ENCODE measurements around the gene CLDN22. TPM values are rescaled to one million over a fixed set of nuclear protein-coding genes. Genes with fewer than 3 reads are reported as not detected.

Gene CLDN22
- total and polyA plus RNA-seq, 2 donors, result not detected

DNA sequence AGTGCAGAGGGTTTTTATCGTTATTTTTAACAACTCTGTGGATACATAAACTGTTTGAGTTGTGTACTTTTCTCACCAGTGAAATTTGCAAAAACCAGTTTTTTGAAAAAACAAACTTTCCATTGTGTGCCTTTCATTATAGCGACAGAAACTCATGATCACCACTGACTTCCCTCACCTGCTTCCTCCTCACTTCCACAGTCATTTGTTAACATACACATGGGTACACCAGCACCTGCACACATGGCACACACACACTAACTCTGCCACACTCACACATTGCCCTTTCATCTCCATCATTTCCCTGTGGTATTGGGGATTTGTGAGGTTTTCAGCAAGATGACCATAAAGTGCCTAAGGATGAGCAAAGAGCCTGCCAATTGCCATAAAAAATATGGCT is 20.6 kb downstream of the CLDN22 start:
- H3K4me3 ChIP-seq (ENCODE audit: low read depth, low read length), result no peak overlapping the region
- no peak for DNase-seq (ENCODE audit: extremely low spot score)
- no peak overlapping the region for H3K27ac ChIP-seq (ENCODE audit: low read depth)
- WGBS, result 84% methylated on average over 2 of the region's 2 CpGs
- H3K4me1 ChIP-seq (ENCODE audit: insufficient read depth), result no peaks in the 10 kb centered on the region
- H3K36me3 ChIP-seq (ENCODE audit: insufficient read depth), result no peaks in the 10 kb centered on the region

GRCh38 chr4:183297675-183298074 is 22.4 kb downstream of the CLDN22 start:
- H3K4me3 ChIP-seq (ENCODE audit: low read depth, low read length), result no peak overlapping the region
- no peaks in the 10 kb centered on the region for H3K36me3 ChIP-seq (ENCODE audit: insufficient read depth)
- WGBS, result 98% methylated on average over 3 of the region's 3 CpGs

DNA sequence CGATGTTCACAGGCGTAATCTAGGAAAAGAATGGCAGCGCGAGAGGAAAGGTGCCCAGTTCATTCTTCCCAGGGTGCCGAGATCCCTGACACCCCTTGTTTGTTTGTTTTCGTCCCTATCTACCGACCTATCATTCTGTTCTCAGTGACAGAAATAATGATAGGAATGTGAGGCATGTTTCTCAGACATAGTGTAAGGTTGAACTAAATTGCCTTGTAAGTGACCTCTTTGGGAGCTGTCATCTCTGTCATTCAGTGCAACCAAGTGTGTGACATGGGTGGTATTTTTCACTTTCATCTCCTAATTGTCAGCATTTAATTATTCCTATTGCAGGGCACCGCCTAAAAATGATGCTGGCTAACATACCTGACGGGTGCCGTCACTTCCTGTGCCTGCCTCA is 24.4 kb downstream of the CLDN22 start:
- Histone ChIP-seq H3K36me3 (ENCODE audit: insufficient read depth) (no peaks in the 10 kb centered on the region), H3K4me1 (ENCODE audit: insufficient read depth) (no peaks in the 10 kb centered on the region), H3K4me3 (ENCODE audit: low read depth, low read length) (no peak overlapping the region), H3K27ac (ENCODE audit: low read depth) (no peak overlapping the region)
- no peak for DNase-seq (ENCODE audit: extremely low spot score)
- WGBS, result 92% methylated on average over 10 of the region's 10 CpGs

More at GRCh38 chr4:183297675-183298074, 22.4 kb downstream of the CLDN22 start:
- no peak for DNase-seq (ENCODE audit: extremely low spot score)
- Histone ChIP-seq H3K27ac (ENCODE audit: low read depth) (no peak overlapping the region), H3K4me1 (ENCODE audit: insufficient read depth) (no peaks in the 10 kb centered on the region)

- no peak for DNase-seq (ENCODE audit: extremely low spot score)
- 94% methylated on average over 2 of the region's 2 CpGs for WGBS
- Histone ChIP-seq H3K4me1 (ENCODE audit: insufficient read depth) (no peaks in the 10 kb centered on the region), H3K36me3 (ENCODE audit: insufficient read depth) (no peaks in the 10 kb centered on the region), H3K27ac (ENCODE audit: low read depth) (no peak overlapping the region), H3K4me3 (ENCODE audit: low read depth, low read length) (no peak overlapping the region)
These were observed 29.0 kb downstream of the CLDN22 start for GRCh38 chr4:183291070-183291469.

DNA sequence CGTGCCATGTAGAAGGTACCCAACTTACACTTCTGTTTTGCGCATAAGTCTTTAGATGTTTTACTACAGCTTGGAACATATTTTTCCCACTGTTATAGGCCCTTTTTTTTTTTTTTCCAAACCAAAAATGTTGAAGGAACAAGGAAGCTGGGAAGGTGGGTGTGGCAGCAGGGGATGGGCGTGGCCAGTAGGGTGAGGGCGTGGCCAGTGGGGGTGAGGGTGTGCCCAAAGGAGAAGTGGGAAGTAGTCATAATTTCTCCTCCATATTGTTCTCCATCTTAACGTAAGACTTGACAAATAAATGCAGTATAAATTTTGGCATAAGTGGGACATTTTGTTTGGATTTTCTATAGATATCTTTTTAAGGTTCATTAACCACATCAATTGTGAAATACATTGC is 30.4 kb downstream of the CLDN22 start:
- H3K4me3 ChIP-seq (ENCODE audit: low read depth, low read length), result no peak overlapping the region
- no peak for DNase-seq (ENCODE audit: extremely low spot score)
- WGBS, result 93% methylated on average over 5 of the region's 5 CpGs
- H3K27ac ChIP-seq (ENCODE audit: low read depth), result no peak overlapping the region
- H3K4me1 ChIP-seq (ENCODE audit: insufficient read depth), result no peaks in the 10 kb centered on the region
- H3K36me3 ChIP-seq (ENCODE audit: insufficient read depth), result no peaks in the 10 kb centered on the region

- no peaks in the 10 kb centered on the region for H3K4me1 ChIP-seq (ENCODE audit: insufficient read depth)
- 95% methylated on average over 2 of the region's 2 CpGs for WGBS
- DNase-seq (ENCODE audit: extremely low spot score), result no peak
- no peak overlapping the region for H3K4me3 ChIP-seq (ENCODE audit: low read depth, low read length)
- H3K27ac ChIP-seq (ENCODE audit: low read depth), result no peak overlapping the region
- no peaks in the 10 kb centered on the region for H3K36me3 ChIP-seq (ENCODE audit: insufficient read depth)
These were observed 31.1 kb downstream of the CLDN22 start for GRCh38 chr4:183288955-183289354.

GRCh38 chr4:183287677-183288076 is 32.4 kb downstream of the CLDN22 start:
- no peaks in the 10 kb centered on the region for H3K36me3 ChIP-seq (ENCODE audit: insufficient read depth)
- H3K27ac ChIP-seq (ENCODE audit: low read depth), result no peak overlapping the region
- no peak overlapping the region for H3K4me3 ChIP-seq (ENCODE audit: low read depth, low read length)
- DNase-seq (ENCODE audit: extremely low spot score), result no peak
- H3K4me1 ChIP-seq (ENCODE audit: insufficient read depth), result no peaks in the 10 kb centered on the region
- WGBS, result 96% methylated on average over 6 of the region's 6 CpGs

DNA sequence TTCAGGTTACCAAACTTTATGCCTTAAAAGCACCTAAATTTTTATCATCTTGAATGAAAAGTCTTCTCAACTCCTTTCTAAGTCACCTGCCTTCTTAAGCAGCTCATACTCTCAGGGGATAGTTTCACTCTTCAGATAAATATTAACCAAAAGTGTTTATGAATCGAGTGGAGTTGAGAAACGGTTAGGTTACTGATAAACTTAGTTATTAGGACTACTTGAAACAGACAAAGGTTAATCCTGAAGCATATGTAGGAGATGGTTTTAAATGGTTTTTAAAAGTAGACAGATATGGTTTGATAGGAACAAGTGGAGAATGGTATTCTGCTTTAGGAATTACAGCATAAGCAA is 32.8 kb downstream of the CLDN22 start:
- Histone ChIP-seq H3K4me1 (ENCODE audit: insufficient read depth) (no peaks in the 10 kb centered on the region), H3K36me3 (ENCODE audit: insufficient read depth) (no peaks in the 10 kb centered on the region), H3K4me3 (ENCODE audit: low read depth, low read length) (no peak overlapping the region), H3K27ac (ENCODE audit: low read depth) (no peak overlapping the region)
- DNase-seq (ENCODE audit: extremely low spot score), result no peak
- 89% methylated on average over 2 of the region's 2 CpGs for WGBS

DNA sequence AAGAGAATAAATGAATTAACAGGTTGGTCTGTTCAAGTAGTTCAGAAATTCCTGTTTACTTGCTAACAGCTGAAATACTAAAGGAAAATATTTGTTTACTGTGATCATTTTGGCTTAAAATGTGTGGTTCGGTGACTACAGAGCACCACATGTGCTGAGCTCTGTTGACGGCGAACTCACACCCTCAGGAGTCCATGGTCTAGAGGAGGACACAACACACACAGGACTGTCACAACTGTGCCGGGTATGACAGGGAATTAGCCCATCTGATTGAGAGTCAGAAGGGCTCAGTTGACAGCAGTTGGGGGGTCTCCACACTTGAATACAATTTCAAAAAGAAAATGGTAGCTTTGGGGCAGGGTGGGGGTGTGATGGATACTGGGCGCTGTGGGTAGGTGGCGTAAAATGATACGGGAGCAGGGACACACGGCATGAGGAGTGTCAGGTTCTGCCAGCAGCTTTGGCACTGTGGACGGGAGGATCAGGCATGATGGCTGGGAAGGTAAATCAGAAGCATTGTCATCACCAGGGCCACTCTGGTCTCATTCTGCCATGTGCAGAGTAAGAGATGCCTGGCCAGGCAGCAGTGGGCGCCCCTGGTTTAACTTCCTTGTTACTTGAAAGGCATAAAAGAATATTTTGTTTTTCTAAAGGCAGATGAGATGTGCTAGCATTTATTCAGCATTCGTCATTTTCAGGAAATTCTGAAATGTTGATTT is 33.3 kb downstream of the CLDN22 start:
- Histone ChIP-seq H3K4me3 (ENCODE audit: low read depth, low read length) (no peak overlapping the region), H3K4me1 (ENCODE audit: insufficient read depth) (no peaks in the 10 kb centered on the region), H3K36me3 (ENCODE audit: insufficient read depth) (no peaks in the 10 kb centered on the region), H3K27ac (ENCODE audit: low read depth) (no peak overlapping the region)
- DNase-seq (ENCODE audit: extremely low spot score), result no peak
- 96% methylated on average over 11 of the region's 11 CpGs for WGBS

GRCh38 chr4:183285886-183286285 is 34.2 kb downstream of the CLDN22 start:
- Histone ChIP-seq H3K36me3 (ENCODE audit: insufficient read depth) (no peaks in the 10 kb centered on the region), H3K27ac (ENCODE audit: low read depth) (no peak overlapping the region), H3K4me1 (ENCODE audit: insufficient read depth) (no peaks in the 10 kb centered on the region), H3K4me3 (ENCODE audit: low read depth, low read length) (no peak overlapping the region)
- DNase-seq (ENCODE audit: extremely low spot score), result no peak
- WGBS, result 94% methylated on average over 7 of the region's 7 CpGs

DNA sequence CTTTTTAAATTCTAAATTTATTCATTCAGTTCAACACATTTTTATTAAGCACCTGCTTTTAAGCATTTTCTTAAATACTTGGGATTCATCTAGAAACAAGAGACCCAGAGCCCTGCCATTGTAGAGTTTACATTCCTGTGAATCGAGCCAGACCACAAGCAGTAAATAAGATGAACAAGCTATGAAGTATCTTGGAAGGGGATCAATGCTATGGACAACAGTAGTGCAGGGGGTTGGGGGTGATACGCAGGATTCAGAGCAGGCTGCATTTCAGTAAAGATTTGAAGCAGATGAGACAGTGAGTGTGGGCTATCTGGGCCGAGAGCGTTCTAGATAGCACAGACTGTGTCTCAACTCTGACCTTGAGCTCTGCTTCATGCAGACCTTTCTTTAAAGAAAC is 35.1 kb downstream of the CLDN22 start:
- DNase-seq (ENCODE audit: extremely low spot score), result no peak

DNA sequence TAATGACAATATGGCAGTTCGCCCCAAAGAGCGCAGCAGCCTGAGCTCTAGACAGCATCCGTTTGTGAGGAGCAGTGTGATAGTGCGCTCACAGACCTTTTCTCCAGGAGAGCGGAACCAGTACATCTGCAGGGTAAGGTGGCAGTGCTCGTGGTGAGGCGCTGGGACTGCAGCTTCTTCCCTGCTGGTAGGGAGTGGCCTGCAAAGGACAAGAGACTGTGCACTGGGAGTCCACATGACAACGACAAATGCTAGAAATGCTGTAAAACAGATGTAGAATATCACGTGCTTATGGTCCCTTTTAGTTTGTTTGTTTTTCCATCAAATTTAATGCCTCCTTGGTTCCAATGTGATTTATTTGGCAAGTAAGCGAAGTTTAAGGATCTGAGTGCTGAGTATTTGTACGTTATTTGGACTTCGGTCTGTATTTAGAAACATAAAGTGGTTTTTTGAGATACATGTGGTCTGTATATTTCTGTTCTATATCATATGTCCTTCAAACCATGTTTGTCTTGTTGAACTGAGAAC is 35.8 kb downstream of the CLDN22 start:
- H3K27ac ChIP-seq (ENCODE audit: low read depth), result no peak overlapping the region
- WGBS, result 73% methylated on average over 12 of the region's 12 CpGs
- no peak for DNase-seq (ENCODE audit: extremely low spot score)

More for the DNA sequence above, 35.1 kb downstream of the CLDN22 start:
- H3K27ac ChIP-seq (ENCODE audit: low read depth), result no peak overlapping the region
- H3K36me3 ChIP-seq (ENCODE audit: insufficient read depth), result no peaks in the 10 kb centered on the region
- 51% methylated on average over 4 of the region's 4 CpGs for WGBS
- H3K4me3 ChIP-seq (ENCODE audit: low read depth, low read length), result no peak overlapping the region
- no peaks in the 10 kb centered on the region for H3K4me1 ChIP-seq (ENCODE audit: insufficient read depth)

GRCh38 chr4:183276106-183276505 is 44.0 kb downstream of the CLDN22 start:
- H3K36me3 ChIP-seq (ENCODE audit: insufficient read depth), result peaks cover 2% of the 10 kb centered on the region
- H3K4me3 ChIP-seq (ENCODE audit: low read depth, low read length), result no peak overlapping the region
- 90% methylated on average over 1 of the region's 1 CpG for WGBS
- no peaks in the 10 kb centered on the region for H3K4me1 ChIP-seq (ENCODE audit: insufficient read depth)
- DNase-seq (ENCODE audit: extremely low spot score), result no peak
- no peak overlapping the region for H3K27ac ChIP-seq (ENCODE audit: low read depth)

More for the DNA sequence above, 35.8 kb downstream of the CLDN22 start:
- no peaks in the 10 kb centered on the region for H3K36me3 ChIP-seq (ENCODE audit: insufficient read depth)
- no peaks in the 10 kb centered on the region for H3K4me1 ChIP-seq (ENCODE audit: insufficient read depth)
- H3K4me3 ChIP-seq (ENCODE audit: low read depth, low read length), result no peak overlapping the region

GRCh38 chr4:183272384-183272783 is 47.7 kb downstream of the CLDN22 start:
- no peak overlapping the region for H3K27ac ChIP-seq (ENCODE audit: low read depth)
- 87% methylated on average over 3 of the region's 3 CpGs for WGBS
- no peak overlapping the region for H3K4me3 ChIP-seq (ENCODE audit: low read depth, low read length)
- H3K4me1 ChIP-seq (ENCODE audit: insufficient read depth), result peaks cover 2% of the 10 kb centered on the region
- peaks cover 2% of the 10 kb centered on the region for H3K36me3 ChIP-seq (ENCODE audit: insufficient read depth)
- no peak for DNase-seq (ENCODE audit: extremely low spot score)
